Stimulated activated CD4-positive, alpha-beta T cell treated with anti-CD3 and anti-CD28 coated beads, Interleukin-4, amount 100 ng/mL, for 4 hours (primary cell): ENCODE measurements around the gene RAB4A.

Experiments
- DNase-seq, 2 experiments: peaks; one replicate each; pipeline ENCODE4 v3.0.0-alpha.2; 2020

The RAB4A gene

DNA sequence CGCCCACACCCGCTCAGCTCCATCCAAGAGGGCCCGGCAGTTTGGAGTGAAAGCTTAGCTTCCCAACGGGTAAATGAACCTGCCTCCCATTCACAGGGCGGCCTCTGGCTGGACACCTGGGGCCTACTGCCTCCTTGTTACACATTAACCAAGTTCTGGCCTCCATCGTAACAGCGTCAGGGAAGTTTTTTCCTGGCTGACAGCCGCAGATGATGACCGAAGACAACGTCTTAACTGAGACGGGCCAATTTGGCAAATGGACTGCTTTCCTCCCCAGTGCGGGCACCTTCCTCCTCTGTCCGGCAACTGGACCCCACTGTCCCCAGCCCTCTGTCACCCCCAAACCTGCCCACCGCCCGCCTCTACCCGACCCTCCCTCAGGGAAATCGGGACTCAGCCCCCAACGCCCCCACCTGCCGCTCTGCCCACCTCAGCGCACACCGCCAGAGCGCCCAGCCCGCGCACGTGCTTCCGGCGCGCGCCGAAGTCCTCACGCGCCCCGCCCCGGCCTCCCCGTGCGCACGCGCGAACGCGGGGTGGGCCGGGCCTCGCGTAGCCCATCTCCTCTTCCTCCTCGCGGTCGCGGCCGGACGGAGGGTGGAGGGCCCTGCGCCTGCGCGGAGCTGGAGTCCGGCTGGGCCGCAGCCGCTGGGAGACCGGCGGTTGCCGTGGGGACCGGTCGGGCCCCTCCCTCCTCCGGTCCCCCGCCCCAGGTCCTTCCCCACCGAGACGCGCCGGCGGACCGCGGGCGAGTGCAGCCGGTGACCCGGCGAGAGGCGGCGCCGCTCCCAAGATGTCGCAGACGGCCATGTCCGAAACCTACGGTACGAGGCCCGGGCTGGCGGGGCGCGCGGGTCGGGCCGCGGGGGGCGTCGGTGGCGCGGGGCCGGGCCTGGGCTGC is at the start of gene RAB4A:
RAB4A (plus strand) TSS at position 565 of the 901 bp plus-strand sequence; CDS start at position 794, 229 bp downstream.
- DNase-seq: peak; percentile 72 to 73

- DNase-seq: no peak
These were observed 48.8 kb upstream of the RAB4A start for GRCh38 chr1:229222081-229222480.

DNA sequence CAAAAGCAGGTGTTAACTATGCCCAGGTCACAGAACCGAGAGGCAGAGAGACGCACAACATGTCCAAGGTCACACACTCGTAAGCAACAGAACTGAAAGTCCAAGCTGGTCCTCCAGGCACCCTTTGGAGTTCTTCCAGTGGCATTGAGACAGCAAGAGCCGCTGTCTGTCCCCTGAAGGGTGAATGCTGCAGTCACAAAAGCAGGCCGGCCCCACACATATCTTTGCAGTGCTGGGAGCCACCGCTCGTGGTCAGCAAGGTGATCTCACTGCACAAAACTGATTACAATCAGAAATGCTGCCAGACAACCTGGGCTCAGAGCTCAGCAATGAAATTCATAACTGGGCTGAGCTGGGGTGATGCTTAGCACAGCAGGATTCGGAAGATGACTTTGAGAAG is 47.4 kb upstream of the RAB4A start:
- DNase-seq: no peak

- DNase-seq: no peak
These were observed 46.6 kb upstream of the RAB4A start for GRCh38 chr1:229224308-229224707.

- no peak for DNase-seq
These were observed 45.6 kb upstream of the RAB4A start for GRCh38 chr1:229225331-229225782.

DNA sequence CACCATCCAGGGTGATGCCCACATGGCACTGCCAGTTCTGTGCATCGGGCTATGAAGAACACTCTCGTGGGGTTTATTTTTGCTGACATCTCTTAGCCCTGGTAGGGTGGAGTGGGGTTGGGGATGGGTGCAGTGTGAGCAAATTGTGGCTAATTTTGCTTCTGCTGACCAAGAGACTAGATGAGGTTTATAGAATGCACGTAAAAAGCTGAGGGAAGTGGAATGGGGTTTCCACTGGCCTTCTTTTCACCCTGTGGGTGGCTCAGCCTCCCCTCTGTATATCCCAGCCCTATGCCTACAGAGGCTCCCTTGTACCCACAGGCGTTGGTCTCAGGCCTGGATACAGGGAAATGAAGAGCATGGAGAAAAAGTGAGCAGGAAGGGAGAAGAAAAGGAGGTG is 44.1 kb upstream of the RAB4A start:
- DNase-seq: no peak

GRCh38 chr1:229227298-229227919 is 43.5 kb upstream of the RAB4A start:
- peak; percentile 76 to 80 for DNase-seq

GRCh38 chr1:229228522-229228921 is 42.4 kb upstream of the RAB4A start:
- DNase-seq: no peak

GRCh38 chr1:229229137-229229720 is 41.7 kb upstream of the RAB4A start:
- DNase-seq: no peak

- DNase-seq: no peak
These were observed 41.2 kb upstream of the RAB4A start for GRCh38 chr1:229229721-229230139.

- no peak for DNase-seq
These were observed 40.6 kb upstream of the RAB4A start for GRCh38 chr1:229230140-229230892.

GRCh38 chr1:229230893-229231753 is 39.8 kb upstream of the RAB4A start:
- no peak for DNase-seq

GRCh38 chr1:229231754-229232119 is 39.2 kb upstream of the RAB4A start:
- no peak for DNase-seq

- no peak for DNase-seq
These were observed 35.9 kb upstream of the RAB4A start for GRCh38 chr1:229234870-229235472.

- no peak for DNase-seq
These were observed 33.6 kb upstream of the RAB4A start for GRCh38 chr1:229237320-229237719.

DNA sequence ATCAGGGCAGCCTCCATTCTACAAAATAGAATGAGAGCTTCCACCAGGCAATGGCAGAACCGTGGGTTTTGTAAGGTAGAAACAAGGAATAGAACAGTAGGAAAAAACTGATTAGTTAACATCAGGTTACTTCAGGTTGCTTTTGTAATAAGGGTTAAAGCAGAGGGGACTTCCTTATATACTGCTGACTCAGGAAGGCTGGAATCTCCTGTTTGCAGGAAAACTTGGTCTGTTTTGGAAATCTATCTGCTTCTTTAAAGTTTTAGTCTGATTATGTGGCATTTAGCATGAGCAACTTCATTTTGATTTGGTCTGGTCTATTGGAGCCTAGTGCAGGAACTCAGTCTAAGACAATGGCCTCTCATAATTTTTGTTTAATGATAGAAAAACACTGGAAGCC is 32.7 kb upstream of the RAB4A start:
- DNase-seq: no peak

DNA sequence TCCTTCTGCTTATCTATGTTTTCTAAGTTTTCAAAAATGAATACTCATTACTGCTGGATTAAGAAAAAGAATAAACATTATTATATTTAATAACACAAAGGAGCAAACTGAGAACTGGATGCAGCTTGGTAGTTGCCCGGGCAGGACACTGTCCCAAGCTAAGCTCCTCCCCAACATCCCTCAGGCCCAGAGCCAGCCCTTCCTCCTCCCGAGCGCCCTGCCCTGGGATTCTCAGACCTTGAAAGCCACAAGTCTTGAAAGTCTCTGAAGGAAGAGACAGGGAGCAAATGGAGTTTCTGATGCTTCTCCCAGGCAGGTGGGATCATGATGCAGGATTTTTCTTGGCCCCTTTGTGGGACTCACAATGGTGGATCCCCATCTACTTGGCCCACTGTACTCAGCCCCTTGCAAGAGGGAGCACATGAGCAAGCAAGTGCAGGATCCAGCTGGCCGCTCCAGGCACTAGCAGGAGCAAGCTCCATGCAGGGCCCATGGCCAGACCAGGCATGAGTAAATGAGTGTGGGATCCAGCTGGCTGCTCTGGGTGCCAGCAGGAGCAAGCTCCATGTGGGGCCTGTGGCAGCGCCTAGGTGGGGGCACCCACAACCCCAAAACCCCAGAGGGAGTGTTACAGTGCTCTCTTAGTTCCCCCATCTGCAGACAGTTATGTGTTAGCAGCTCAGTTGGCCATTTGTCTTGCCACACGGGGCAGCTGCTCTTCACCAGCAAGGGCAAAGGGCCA is 32.1 kb upstream of the RAB4A start:
- no peak for DNase-seq

DNA sequence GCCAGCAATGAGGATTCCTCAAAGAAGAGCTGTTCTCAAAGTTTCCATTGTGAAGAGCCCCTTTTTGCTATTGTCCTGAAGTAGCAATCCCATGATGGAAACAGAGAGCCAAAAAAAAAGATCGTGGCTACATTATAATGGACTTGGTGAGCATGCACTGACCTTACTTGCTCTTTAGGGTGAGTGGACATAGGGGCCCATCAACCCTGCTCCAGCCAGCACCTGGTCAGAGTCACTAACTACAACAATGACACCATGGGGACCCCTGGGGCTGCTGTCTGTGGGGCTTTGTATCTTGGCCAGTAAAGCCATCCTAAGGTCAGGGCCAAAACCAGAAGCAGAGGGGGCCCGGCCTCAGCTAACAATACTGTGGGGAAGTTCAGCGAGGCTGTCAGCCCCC is 30.4 kb upstream of the RAB4A start:
- no peak for DNase-seq

GRCh38 chr1:229241390-229241789 is 29.5 kb upstream of the RAB4A start:
- no peak for DNase-seq

DNA sequence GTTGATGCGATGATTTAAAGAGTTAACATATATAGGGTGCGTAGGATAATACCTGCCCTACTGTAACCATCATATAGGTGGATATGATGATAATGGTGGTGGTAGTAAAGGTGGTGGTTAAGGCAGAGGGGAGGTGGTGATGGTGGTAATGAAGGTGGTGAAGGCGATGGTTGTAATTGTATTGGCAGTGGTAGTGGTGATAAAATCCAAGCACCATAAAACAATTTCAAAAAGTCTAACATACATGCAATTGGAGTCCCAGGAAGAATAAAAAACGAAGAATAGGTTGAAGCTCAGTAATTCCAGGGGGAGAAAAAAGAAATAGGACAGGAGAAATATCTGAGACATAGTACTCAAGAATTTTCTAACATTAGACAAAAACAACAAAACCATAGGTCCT is 27.3 kb upstream of the RAB4A start:
- DNase-seq: no peak

DNA sequence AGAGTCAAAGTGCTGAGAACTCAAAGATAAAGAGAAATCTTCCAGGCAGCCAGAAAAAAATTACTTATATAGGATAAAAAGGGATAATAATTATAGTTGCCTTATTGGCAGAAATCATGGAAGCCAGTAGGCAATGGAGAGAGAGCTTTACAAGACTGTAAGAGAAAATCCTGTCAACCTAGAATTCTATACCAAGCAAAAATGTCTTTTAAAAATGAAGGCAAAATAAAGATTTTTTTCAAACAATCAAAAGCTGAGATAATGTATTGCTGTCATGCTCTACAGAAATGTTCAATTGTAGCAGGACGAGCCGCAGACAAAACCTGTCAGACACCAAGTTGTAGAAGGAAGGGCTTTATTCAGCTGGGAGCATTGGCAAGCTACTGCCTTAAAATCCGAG is 26.8 kb upstream of the RAB4A start:
- no peak for DNase-seq
